RKO (cell line): ENCODE measurements around the gene CCDC78.

Experiments used
- DNase-seq: peaks from one replicate; pipeline ENCODE4 v3.0.0-alpha.2; 2016; ENCODE audit warnings: low spot score

CCDC78 gene

GRCh38 chr16:722835-723633 lies 3.2 kb downstream of the CCDC78 start:
- DNase-seq: no peak

- no peak for DNase-seq
Measured at GRCh38 chr16:721765-722540, 4.3 kb downstream of the CCDC78 start.

- DNase-seq: peak; percentile 87
Measured at GRCh38 chr16:720990-721764, 5.1 kb downstream of the CCDC78 start, which contains the start of gene ANTKMT. ANTKMT (plus strand) TSS chr16:721146; CDS start chr16:721275, 129 bp downstream.

GRCh38 chr16:720447-720989 lies 5.7 kb downstream of the CCDC78 start:
- peak; percentile 78 for DNase-seq

- peak; percentile 69 for DNase-seq
Measured at GRCh38 chr16:719815-720446, 6.3 kb downstream of the CCDC78 start.

- no peak for DNase-seq
Measured at GRCh38 chr16:718922-719321, 7.3 kb downstream of the CCDC78 start.

GRCh38 chr16:718389-718788 lies 7.9 kb downstream of the CCDC78 start:
- no peak for DNase-seq

GRCh38 chr16:717450-718245 lies 8.6 kb downstream of the CCDC78 start:
- no peak for DNase-seq

GRCh38 chr16:716768-717325 lies 9.4 kb downstream of the CCDC78 start:
- no peak for DNase-seq

- peak; percentile 68 for DNase-seq
Measured at GRCh38 chr16:716200-716568, 10.1 kb downstream of the CCDC78 start.

- peak; percentile 46 for DNase-seq
Measured at GRCh38 chr16:715477-716199, 10.6 kb downstream of the CCDC78 start.

- DNase-seq: peak; percentile 90
Measured at GRCh38 chr16:714558-715476, 11.4 kb downstream of the CCDC78 start, which contains the start of gene METRN. METRN (plus strand) TSS chr16:715118; CDS start chr16:715290, 172 bp downstream.

GRCh38 chr16:714079-714478 lies 12.2 kb downstream of the CCDC78 start:
- DNase-seq: no peak

GRCh38 chr16:712740-713250 lies 13.4 kb downstream of the CCDC78 start:
- peak; percentile 96 for DNase-seq

GRCh38 chr16:711548-712320 lies 14.5 kb downstream of the CCDC78 start:
- DNase-seq: peak; percentile 77

GRCh38 chr16:711084-711483 lies 15.2 kb downstream of the CCDC78 start:
- no peak for DNase-seq

GRCh38 chr16:710500-711075 lies 15.7 kb downstream of the CCDC78 start:
- DNase-seq: no peak
